Measurements from ENCODE around the gene HGFAC.

Gene HGFAC

DNA sequence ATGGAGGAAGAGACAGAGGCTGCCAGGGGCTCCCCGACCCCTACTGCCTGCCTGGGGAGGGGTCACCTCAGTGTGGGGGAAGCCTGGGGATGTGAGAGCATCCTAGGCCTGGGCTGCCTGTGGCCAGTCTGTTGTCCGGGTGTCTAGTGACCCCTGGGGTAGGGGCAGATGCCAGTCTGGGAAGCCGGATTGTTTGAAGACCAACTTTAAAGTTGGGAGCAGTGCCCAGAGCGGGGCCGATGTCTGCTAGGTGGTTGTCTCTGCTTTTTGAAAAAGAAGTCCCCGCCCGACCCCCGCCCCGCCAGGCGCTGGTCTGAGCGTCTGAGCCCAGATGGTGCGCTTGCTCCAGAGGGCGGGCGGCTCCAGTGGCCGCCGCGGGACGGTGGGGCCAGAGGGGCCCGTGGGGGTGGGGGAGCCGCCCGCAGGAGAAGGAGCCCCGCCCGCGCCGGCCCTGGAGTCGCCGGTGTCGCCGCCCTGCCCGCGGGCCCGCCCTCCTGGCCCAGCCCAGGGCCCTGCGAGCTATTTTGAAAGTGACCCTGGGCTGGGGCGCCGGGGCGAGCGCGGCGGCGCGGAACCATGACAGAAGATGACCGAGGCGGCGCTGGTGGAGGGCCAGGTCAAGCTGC is 21.1 kb downstream of the HGFAC start, which contains the start of gene DOK7:
Gene DOK7, plus strand, starts transcription at position 517 of the 626 bp plus-strand sequence. Its CDS starts 70 bp downstream, at position 587.
- DNase-seq (ENCODE audit: low spot score), result no peak

DNA sequence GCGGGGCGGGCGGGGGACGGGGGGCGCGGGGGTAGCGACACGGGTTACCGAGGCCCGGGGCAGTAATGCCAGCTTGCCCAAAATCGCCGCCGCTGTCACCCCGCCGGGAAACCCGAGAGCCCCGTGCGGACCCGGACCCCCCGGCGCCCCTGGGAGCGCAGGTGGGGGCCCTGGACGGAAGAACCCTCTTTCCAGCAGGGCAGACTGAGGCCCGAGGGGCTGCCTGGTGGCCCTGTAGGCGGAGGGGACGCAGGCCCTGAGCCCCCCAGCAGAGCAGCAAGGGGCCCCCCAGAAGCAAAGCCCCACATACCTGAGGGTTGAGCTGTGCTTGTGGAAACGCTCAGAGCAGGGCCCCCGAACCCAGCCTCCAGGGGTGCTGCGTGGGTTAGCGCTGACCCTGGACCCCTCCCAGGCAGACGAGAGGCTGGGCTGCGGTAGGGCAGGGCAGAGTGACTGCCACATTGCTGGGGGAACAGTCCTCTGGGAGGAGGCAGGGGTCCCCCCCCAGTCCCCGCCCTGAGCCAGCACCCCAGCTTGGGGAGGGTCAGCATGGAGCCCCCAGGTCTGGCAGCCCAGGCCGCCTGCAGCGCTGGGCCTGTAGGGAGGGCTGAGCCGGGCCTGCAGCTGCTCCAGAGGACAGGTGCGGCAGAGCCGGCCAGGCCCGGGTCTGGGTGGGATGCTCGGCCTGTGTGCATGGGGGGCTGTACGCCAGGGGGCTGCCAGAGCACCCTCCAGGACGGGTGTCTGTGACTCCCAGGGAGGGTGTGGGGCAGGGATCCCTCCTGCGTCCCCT is 22.0 kb downstream of the HGFAC start:
- DNase-seq (ENCODE audit: low spot score), result no peak

- DNase-seq (ENCODE audit: low spot score), result no peak
Measured at GRCh38 chr4:3464349-3464905, 22.7 kb downstream of the HGFAC start.

GRCh38 chr4:3464911-3465697 is 23.3 kb downstream of the HGFAC start:
- DNase-seq (ENCODE audit: low spot score), result no peak

DNA sequence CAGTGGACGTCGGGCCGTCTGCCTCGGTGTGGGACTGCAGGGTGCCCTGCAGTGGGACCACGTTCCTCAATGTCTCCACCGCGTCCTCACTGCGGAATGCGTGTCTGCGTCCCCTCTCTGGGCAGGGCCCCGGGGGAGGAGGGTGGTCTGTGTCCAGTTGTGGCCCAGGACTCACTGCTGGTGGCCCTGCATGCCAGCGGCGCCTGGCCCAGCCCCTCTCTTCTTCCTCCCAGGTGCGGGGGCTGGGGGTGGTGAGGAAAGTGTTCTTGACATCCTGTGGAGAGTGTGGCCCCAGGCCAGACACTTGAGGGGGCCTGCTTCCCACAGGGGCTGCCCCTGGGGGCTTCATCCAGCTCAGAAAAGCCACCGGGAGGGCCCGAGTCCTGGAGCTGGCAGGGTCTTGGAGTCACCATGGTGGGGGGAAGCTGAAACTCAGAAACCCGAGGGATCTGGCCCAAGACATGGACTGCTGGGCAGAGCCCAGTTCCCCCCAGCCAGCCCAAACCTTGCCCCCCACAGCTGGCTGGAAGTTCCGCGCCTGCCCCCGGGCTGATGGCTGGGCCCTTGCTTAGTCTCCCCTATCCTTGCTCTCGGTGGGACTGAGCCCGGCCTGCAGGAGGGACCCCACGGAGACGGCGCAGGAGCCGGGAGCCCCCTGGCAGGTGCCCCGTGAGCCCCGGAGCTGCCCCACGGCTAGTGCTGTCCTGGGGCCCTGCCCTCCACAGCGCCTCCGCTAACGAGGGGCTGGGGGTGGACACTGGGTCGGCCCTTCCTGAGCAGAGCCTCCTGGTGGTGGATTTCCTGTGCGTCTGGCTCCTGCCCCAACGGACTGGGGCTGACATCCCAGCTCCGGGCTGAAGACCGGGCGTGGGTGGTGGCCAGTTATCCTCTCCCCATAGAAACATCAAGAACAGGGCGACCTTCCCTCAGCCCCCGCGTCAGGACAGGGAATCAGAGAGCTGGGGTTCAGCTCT is 24.2 kb downstream of the HGFAC start:
- no peak for DNase-seq (ENCODE audit: low spot score)

DNA sequence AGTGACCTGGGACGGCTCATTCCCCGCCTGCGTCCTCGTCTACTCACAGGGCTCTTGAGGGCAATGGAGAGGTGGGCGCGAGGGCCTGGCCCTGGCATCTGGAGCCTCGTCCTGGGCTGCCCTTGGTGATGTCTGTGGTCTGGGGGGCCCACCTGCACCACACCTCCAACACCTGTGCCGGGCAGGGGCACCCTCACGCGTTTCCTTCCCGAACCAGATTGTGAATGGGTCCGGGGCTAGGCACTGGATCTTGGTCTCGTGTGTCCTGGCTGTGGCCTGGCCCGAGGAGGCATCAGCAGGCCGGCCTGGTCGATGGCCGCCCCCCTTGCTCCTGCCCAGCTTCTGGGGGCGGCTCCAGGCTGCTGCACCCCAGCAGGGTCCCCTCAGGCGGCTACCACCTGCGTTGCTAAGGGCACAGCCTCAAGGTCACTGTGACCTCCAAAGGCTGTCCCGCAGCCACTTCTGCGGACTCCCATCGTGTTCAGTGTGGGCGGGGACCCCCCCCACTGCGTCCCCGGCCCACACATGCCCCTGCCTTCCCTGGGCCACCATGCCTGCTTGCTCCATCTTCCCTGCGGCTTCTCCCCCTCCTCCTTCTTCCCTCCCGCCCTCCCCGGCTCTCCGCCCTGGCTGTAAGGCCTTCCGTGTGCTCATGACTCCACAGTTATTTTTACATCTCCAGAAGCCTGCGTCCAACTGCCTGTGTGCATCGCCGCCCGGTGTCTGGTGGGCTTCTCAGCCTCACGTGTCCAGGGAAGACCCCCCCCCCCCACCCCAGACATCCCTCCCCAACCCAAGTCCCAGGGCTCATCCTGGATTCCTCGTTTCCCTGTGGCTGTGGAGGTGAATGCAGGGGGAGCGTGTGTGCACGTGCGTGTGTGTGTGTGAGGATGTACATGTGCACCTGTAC is 25.2 kb downstream of the HGFAC start:
- DNase-seq (ENCODE audit: low spot score), result no peak

DNA sequence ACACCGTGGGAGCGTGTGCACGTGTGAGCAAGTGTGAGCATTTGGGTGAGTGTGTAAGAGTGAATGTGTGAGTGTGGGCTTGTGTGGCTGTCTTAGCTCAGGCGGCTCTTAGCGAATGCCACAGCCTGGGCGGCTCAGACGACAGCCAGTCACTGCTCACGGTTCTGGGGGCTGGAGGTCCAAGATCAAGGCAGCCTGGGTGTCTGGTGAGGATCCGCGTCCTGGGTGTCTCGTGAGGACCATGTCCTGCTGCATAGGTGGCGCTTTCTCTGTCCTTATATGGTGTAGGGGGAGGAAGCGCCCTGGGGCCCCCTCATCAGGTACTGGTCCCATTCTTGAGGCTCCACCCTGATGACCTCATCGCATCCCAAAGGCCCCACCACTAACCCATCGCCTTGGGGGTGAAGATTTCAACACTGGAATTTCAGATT is 25.8 kb downstream of the HGFAC start:
- DNase-seq (ENCODE audit: low spot score), result no peak

GRCh38 chr4:3468154-3468553 is 26.4 kb downstream of the HGFAC start:
- DNase-seq (ENCODE audit: low spot score), result no peak

- no peak for DNase-seq (ENCODE audit: low spot score)
Measured at GRCh38 chr4:3468804-3469203, 27.0 kb downstream of the HGFAC start.

GRCh38 chr4:3469386-3470243 is 27.8 kb downstream of the HGFAC start:
- DNase-seq (ENCODE audit: low spot score), result no peak

DNA sequence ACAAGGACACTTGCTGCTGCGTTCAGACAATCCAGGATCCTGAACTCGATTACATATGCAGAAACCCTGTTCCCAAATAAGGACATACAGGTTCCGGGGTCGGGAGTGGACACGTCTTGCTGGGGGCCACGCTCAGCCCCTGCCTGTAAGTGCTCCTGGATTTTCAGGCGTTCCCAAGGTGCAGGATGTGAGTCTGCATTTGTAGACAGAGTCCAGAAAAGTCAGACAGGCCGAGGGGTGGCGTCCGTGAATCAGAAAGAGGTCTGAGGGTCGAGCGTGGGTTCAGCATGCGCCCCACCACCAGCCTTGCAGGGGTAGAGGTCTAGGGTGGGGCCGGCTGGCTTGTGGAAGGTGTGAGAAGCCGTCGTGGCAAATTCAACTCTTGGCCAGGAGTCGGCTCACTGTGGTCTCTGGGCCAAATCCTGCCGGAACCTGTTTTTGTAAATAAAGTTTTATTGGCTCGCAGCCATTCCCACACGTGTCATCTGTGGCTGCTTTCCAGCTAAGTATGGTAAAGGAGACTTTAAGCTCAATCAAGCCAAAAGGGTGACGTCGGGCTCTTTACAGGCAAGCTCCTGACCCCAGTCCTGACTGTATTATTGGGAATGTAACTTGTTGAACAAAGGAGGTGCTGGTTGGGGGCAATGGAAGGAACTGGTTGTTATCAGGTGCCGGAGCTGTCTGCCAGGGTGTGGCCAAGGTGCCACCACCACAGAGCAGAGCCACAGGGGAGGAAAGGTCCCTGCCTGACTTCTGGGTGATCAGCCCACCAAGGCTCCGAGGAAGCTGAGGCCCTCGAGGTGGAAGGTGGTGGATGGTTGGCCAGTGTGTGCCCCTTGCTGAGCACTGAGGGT is 28.7 kb downstream of the HGFAC start:
- no peak for DNase-seq (ENCODE audit: low spot score)

DNA sequence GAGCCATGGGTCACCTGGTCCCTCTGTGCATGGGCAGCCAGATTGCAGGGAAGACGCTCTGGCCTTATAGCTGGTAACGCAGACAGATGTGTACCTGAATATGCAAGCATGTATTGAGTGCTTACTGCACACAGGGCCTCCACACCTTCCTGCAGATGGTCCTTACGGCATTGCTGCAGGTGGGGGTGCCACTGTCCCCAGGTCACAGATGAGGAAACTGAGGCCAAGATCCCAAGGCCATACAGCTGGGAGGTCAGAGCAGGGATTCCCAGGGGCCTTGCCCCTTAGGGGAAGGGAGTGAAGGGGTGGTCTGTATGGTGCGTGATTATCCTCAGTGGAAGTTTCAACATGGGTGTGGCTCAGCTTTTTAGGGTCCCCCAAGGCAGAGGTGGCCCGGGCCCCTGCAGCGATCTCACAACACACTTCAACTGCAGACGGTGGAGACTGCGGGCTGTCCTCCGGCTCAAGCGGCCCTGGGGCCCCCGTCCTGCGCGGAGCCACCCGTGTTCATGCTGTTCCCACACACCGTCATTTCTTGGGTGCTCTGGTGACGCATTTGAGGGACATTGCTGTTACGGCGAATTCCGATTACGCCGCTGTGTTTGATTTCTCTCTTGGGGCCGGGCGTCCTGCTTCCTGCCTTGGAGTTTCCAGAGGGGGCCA is 29.5 kb downstream of the HGFAC start:
- DNase-seq (ENCODE audit: low spot score), result no peak

DNA sequence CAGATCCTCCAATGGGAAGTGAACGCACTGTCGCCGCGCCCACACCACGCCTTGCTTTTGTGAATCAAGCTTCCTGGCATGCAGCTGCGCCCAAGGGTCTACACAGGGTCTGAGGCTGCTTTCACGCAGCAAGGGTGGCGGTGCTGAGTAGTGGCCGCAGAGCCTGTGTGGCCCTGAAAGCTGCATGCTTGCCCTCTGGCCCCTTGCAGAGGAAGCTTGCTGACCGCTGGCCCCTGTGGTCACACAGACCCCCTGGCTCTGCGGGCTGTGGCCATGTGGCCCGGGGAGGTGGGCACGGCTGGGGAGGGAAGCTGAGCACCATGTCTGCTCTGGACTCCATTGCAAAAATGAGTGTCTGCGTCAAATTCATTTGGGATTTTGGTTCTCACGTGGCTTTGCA is 30.1 kb downstream of the HGFAC start:
- DNase-seq (ENCODE audit: low spot score), result no peak

DNA sequence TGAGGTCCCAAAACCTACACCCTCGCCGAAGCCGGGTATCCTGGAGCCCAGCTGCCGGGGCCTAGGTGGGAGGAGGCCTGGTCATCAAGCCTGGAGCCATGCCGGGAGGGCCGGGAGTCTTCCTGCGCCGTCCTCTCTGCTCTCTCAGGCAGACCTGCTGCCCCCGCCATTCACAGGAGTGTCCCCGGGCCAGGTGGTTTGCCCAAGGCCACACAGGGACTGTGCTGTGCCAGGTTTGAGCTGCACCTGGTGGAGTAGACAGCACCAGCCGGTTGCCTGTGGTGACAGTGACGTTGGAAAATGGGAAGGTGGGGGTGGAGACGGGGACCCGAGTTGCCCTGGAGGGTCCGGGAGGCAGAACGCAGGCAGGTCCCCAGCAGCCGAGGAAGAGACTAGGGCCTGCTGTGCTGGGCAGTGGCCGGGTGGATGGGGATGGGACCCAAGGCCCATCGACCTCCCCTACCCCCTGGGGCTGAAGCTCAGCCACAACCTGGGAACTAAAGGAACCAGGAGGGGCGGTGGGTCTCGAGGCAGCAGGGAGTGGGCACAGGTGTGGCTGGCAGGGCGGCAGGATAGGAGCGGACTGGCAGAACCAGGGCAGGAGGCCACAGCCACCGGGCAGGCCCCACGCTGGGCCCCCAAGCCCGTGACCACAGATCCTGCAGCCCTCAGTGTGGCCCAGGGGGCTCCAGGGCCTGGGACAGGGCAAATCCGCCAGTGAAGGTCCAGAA is 30.8 kb downstream of the HGFAC start:
- DNase-seq (ENCODE audit: low spot score), result no peak

- no peak for DNase-seq (ENCODE audit: low spot score)
Measured at GRCh38 chr4:3473181-3473950, 31.6 kb downstream of the HGFAC start.

Measured in RKO (cell line).